DMS 273 (cell line): Measurements from ENCODE around the gene CDH4.
"Not testable (repeated sequence)": the region's sequence is repeated elsewhere in the genome, so short reads cannot be mapped to it uniquely, and the experiment has no call there.

Experiments
- DNase-seq: peaks from one replicate; lab custom pipeline; 2025; ENCODE audit not compliant: unreplicated experiment; lab: John Stamatoyannopoulos, UW

Gene CDH4

DNA sequence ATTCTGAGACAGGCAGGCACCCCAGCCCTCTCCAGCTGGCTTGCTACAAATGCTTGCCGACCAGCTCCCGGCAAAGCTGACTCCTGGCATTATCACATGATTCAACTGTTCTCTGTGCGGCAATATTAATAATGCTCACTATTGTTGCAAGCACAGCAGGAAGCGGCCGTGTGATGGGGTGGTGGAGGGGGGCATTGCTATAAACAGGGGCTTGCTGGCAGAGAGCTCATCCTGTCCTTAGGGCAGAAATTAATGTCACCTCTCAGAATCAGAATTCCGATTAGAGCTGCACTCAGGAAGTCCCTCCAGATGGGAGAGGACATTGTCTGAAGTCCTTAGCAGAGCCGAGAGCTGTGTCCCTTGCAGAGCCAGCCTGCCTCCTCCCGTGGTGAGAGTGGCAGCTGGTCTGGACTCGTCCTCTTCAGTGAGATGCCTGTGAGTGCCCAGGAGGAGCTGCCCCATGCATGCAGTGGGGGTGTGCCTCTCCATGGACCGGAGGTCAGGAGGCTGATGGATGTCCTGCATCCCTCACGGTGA lies 162.5 kb downstream of the CDH4 start:
- DNase-seq, result no peak

DNA sequence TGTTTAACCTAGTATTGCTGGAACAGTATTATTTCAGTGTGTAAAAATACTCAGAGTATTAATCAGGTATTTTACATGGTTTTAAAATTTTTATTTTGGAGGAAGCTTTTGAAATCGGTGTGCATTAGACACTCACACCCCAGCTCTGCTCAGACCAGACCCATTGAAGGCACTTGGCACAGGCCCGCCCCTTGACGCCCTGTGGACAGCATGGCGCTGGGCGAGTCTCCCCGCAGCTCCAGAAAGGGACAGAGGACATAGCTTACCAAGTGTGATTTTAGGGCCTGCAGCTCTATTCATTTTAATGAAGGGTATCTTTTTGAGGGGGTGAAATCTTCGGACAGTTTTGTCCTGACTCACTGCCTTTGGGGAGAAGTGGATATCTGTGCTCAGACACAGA lies 164.5 kb downstream of the CDH4 start:
- no peak for DNase-seq

DNA sequence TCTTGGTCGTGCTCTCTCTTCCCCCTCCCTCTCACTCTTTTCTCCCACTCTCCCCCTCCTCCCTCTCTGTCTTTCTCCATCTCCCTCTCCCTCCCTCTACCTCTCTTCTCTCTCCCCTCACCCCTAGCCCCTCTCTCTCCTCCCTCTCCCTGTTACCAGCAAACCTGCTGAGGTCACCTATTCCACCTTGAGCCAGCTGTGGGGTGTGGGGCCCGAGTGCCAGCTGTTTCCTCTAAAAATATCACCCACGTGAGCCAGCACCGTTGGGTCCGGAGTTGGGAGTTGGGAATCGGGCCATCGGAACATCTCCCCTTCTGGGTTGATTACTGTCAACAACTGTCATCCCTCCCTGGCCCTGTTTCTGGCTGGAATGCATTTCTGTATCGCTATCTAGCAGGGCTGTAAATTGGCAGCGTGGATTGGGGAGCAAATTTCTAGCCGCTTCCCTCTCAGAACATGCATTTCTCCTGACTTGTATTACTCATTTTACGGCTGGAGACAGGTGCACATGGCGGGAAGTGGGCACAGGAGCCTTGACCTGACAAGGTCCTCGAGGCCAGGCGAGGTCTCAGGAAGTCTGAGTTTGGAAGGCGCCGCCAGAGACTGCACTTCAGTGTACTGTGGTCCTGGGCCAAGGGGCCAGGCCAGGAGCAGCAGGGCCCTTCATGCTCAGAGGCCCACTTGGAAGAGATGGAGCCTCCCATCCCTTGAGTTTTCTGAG lies 165.3 kb downstream of the CDH4 start:
- DNase-seq, result no peak

DNA sequence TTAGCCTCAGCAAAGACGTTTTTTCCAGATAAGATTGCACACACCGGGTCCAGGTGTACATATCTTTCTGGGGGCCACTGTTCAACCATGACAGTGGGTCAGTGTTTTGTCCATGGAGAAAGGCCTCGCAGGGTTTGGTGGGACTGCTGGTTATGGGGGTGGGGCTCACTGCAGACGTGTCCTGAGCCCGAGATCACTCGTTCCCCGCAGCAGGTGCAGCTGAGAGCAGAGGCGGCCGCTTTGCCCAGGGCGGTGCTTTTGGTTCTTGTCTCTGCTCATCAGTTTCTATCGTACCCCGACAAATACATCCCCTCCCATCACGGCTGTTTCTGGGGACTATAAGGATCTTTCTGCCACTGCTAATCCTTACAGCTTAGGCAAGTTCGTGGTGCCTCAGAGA lies 166.9 kb downstream of the CDH4 start:
- DNase-seq, result no peak

DNA sequence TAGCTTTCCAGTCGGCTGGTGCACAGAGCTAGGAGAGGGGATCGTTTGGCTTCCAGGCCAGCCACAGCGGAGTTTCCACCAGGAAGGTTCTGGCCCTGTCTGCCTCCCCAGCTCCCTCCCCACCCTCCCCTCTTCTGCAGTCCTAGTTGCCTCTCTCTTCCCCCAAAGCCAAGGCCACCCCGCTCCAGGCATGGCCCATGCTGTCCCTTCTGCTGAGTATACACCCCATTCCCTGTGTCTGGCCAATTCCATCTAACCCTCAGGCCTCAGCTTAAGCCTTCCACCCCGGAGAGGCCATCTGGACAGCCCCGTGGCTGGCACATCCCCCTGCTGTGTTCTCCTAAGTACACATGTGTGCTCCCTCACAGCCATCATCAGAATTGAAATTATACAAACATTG lies 167.4 kb downstream of the CDH4 start:
- DNase-seq, result no peak

DNA sequence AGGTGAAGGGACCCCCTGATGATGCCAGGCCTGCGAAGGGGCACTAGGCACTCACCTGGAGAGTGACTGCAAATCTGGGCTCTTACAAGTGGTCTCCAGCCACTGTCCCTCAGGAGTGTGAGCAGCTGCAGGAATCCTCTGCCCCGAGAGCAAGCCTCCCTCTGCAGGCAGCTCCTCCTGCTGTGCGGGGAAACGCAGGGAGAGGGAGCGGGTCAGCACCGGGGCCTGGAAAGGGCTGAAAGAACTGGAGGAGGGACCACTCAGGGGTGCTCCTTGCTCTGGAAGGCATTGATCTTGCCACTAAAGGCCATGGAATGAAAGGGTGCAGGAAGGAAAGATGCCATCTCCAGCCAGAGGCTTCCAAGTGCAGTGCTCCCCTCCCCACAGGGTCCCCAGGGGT lies 168.0 kb downstream of the CDH4 start:
- DNase-seq, result no peak

DNA sequence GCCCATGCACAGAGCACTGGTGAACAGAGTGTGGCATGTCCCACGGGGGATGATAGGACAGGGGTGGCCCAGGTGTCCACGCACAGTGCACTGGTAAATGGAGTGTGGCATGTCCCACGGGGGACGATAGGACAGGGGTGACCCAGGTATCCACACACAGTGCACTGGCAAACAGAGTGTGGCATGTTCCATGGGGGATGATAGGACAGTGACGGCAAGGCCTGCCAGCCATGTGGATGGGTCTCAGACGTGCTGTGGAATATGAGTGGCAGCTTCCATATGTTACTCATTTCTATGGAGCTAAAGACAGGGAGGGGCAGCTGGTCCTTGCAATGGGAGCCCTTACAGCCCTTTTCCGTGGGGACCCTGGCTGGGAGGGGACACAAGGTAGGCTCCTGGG lies 168.7 kb downstream of the CDH4 start:
- DNase-seq, result no peak

DNA sequence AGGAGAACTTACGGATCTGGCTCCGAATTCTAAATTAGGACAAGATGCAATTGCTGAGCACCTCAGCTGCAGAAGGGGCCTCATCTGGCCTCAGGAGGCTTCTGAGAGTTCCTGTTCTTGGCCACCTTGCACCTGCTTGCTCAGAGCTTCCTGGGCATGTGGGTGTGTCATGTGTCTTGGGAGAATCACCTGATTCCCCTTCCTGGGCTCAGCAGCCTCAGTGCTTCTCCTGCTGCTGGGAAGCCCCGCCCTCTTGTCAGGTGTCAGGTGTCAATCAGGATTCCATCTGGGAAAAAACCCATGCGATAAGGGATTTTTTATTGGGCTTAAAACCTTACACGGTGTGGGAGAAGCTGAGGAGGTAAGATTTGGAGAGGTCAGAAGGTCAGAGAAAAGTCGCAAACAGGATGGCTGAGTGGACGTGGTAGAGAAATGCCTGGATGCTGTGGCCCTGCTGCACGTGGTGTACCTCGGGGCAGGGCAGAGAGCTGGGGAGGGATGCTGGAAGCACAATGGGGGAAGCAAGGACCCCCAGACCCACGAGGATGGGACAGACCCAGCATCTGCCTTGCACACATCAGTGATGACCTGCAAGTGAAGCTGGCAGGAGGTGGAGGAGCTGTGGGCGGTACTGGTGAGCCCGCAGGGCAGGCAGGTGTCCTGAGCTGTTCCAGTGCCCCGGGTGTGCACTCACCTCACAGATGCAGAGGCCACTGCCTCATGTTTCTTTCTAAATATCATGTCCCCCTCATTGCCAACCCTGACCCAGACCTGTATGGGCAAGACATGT lies 170.8 kb downstream of the CDH4 start:
- no peak for DNase-seq

DNA sequence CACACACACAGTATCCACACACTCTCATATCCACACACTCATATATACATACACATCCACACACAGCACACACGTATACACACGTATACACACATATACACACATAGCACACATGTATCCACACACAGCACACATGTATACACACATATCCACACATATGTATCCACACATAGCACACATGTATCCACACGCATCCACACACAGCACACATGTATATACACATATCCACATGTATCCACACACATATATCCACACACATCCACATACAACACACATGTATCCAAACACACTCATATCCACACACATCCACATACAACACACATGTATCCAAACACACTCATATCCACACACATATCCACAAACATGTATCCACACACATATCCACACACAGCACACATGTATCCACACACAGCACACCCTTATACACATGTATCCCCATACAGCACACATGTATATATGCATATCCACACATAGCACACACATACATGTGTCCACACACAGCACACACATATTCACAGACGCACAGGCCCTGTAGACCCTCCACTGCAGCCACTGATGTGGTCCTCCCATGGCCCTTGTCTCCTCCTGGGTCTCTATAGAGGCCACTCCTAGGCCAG lies 172.1 kb downstream of the CDH4 start:
- no peak for DNase-seq

DNA sequence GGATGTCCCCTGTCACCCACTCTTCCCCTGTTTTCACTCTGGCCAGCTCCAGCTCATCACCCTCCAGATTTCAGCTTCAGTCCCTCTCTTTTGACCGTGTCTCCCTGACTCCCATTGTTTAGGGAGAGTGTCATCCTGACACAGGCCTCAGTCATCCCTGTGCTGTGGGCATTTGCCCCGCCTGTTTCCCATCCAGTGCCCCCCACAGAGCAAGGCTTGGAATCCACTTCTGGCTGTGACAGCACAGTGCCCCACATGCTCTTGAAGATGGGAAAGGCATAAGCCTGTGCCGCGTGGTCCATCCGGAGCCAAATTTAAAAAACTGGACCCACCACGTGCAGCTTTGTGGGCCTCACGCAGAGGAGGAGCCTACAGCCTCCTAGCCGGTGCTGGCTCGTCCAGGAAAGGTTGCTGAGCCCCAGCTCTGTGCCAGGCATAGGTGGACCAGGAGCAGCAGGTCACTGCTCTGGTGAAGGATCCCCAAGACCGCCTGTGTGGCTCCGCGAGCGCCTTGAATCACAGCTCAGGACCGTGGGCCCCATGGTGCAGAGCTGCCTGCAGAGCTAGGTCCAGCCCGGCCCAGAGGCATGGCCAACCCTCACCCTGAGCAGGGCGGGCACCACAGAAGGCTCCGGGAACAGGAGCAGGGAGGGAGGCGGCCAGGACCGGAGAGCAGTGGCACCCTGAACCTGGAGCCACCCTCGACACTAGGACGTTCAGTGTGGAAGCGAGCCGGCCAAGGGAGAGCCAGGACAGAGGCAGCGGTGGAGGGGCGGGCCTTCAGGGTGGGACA lies 172.8 kb downstream of the CDH4 start:
- DNase-seq, result no peak

DNA sequence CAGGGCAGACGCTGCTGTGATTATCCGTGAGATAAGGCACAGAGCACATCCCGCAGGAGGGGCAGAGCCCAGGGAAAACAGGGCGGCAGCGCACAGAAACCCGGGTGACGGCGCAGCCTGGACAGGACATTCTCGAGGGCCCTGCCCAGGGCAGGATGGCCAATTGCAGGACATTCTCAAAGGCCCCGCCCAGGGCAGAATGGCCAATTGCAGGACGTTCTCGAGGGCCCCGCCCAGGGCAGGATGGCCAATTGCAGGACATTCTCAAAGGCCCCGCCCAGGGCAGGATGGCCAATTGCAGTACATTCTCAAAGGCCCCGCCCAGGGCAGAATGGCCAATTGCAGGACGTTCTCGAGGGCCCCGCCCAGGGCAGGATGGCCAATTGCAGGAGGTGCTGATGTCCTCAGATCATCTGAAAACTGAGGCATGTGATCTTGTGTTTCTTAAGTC lies 173.5 kb downstream of the CDH4 start:
- DNase-seq, result not testable (repeated sequence)

DNA sequence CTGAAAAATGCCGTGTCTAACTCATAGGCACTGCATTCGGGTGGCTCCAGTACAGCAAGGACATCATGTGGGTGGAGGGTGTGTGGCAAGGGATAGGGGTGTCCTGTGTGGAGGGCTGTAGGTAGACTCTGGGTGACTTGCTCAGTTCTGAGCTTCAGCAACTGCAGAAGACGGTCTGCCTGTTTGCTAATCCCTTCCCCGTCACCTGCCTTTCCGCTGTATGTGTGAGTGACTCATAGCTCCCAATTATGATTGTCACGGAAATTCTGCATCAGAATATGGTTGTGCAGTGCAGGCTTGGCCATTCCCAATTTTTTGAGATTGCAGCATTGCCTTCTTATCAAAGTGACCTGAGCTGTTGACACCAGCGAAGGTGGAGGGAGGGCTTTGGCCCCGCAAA lies 174.3 kb downstream of the CDH4 start:
- no peak for DNase-seq

DNA sequence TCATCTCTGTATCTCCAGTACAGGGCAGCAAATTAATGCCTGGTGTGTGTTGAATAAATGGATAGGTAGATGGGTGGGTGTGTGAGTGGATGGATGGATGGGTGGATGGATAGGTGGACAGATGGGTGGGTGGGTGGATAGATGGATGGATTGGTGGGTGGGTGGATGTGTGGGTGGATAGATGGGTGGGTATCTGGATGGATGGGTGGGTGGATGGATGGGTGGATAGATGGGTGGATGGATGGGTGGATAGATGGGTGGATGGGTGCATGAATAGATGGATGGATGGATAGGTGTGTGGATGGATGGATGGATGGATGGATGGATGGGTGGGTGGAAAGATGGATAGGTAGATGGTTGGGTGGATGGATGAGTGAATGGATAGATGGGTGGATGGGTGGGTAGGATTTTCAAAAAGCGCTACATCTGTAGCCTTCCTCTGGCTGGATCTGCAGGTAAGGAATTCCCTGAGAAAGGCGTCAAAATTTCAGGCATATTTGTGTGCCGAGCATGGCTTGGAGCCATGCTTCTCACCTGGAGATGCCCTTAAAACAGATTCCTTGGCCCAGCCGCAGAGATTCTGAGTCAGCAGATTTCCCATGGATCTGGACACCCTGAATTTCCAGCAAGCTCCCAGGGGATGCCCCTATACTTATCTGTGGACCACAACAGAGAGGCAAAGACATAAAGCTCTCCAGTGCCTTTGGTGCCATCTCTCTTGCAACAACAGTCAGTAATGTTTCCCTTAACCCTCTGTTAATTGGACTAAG lies 177.6 kb downstream of the CDH4 start:
- no peak for DNase-seq

DNA sequence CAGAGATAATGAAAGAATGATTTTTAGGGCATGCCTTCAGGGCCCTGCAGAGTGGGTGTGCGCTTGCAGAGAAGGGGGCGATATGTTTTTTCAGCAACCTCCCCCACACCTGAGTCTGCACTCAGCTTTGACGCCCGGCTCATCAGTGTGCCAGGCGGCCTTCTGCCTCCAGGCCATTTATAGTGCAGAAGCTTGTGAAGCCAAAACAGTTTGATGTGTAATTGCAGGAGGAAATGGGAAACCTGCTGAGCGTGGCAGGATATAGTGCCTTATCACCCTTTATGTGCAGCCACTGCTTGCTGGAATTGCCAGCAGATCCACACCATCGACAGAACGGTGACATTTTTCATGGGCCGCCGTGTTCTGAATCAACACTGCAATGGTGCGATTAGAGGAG lies 178.2 kb downstream of the CDH4 start:
- DNase-seq, result no peak

DNA sequence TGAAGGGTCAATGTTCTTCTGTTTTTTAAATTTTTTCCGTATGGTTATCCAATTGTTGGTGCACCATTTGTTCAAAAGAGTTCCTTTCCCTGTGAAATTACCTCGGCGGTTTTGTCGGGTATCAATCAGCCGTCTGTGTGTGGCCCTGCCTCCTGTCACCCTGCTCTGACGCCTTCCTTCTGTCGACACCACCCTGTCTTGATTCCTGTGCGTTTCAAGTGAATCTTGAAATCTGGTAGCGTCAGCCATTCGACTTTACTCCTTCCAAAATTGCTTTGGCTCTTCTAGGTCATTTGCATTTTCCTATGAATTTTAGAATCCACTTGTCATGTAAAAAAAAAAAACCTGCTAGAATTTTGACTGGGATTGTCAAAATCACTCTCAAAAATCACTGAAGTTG lies 181.1 kb downstream of the CDH4 start:
- DNase-seq, result no peak

DNA sequence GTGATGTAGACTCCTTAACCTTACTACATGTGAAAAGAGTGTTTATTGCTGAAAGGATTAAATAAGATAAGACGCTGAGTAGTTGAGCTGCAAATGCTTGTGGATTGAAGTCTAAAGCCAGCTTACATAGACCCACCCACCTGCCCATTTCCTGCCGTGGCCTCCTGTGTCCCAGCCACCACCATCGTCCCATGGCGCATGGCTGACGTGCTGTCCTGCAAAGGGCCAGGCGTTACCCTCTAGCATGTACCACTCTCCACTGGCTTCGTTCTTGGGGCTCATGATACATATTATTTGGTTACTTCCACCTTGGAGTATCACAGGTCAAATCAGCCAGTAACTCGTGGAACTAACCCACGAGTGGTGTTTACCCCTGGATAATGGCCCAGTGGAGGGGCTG lies 181.8 kb downstream of the CDH4 start:
- DNase-seq, result no peak

DNA sequence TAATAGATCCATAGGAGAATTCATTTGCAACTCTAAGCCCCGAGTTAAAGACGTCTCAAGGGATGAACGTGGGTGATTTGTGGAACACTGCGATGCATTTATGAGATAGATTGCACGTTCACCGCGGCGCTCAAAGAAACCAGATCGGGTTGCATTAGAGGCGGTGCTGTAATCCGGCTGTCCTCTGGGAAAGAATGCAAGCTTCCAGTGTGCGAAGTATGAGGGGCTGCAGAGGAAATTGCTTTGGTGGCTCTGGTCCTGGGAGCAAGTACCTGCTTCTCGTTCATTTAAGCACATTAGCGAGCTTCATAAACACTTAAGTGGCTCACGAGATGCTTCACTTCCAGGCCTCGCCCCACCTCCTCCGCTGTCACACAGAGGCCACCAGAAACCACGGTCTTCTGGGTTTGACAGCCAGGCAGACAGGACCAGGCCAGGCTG lies 182.3 kb downstream of the CDH4 start:
- no peak for DNase-seq

DNA sequence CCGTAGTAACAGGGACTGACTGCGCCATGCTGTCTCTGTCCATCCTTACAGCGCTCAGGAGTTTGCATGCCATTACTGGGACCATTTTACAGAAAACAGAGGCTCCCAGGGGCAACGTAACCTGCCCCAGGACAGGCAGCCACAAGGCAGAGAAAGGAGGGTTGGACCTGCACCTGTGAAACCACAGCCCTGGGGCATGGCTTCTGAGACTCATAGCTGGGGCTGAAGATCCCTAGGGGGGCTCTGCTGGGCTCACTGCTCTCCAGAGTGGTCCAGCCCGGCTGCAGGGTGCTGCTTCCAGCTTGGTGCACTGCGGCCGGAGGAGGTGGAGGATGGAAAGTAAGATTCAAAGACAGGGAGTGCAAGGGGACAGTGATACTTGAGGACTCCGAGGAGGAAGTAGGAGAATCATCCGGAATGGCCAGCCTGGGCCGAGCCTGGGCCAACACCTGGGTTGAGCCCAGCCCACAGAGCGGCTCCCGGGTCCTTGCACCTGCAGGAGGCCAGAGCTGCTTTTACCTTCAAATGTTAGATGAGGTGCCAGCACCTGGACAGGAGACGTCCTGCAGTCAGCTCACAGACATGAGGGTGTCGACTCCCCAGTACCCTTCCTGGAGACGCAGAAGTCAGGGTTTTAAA lies 183.2 kb downstream of the CDH4 start:
- DNase-seq, result no peak

DNA sequence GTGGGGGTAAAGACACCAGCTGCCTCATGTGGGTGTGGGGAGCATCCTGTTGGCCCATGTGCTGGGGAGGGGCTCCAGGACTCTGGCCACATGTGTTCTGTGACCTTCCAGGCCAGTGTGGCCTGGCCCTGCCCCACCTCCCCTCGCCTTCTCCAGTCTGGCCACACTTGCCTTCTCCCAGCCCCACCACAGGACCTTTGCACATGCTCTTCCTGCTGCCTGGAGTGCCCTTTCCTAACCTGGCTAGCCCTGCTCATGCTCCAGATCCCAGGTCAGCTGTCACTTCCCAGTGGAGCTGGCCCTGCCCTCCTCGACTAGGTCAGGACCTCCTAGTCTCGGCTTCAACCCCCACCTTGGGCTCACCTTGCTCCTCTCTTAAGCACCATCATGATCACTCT lies 183.8 kb downstream of the CDH4 start:
- DNase-seq, result no peak

DNA sequence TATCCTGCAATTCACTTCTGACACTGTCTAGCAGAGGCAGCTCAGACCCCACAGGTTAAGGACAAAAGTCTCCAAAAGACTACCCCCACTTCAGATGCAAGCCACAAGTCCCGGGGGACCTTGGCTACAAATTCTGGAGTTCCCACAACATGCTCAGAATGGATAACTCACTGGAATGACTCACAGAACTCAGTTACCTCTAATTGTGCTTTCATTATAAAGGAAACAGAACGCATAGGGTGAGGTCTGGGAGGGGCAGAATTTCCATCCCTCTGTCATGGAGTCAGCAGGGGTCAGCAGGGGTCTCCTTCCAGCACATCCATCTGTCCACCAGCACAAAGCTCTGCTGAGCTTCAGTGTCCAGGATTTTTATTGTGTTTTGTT lies 184.2 kb downstream of the CDH4 start:
- DNase-seq, result no peak
